Peyer's patch (tissue), 4 donors: ENCODE results near the gene ACSM4.

Source experiments
- CTCF ChIP-seq, 6 experiments: fragments of 450-650 bp in 4 of 6; fragments of 200-600 bp in 2 of 6; sonication (generic) in 1 of 6; IDR thresholded peaks; one replicate each; pipeline ENCODE4 v1.5.1; 2017 to 2019; ENCODE audit warnings: antibody characterized with exemption in 6 of 6, mild to moderate bottlenecking in 3 of 6, moderate library complexity in 1 of 6
- POLR2A ChIP-seq, 2 donors: fragments of 450-650 bp; IDR thresholded peaks; one replicate each; pipeline ENCODE4 v1.5.1; 2017; ENCODE audit warnings: antibody characterized with exemption in 2 of 2, mild to moderate bottlenecking in 2 of 2, moderate library complexity in 2 of 2

GRCh38 chr12:7354529-7354928, 50.7 kb downstream of the ACSM4 start:
- TF ChIP-seq POLR2A (IDR thresholded peaks at IDR 0.05) (no peak), CTCF (IDR thresholded peaks at IDR 0.05) (no peak)
